Esophagus muscularis mucosa (tissue), 4 donors: ENCODE results near the gene PLA2G2E. TPM values are rescaled to one million over a fixed set of nuclear protein-coding genes. Genes with fewer than 3 reads are reported as not detected.

Experiments
- DNase-seq: peaks from one replicate; pipeline ENCODE4 v3.0.0-alpha.2; 2017; ENCODE audit errors: extremely low spot score
- H3K27ac ChIP-seq, 4 donors: fragments of 200-600 bp; sonication (generic); replicated peaks in 1 of 4; 1 replicate in 3 of 4; 2 replicates in 1 of 4; pipeline ENCODE4 v1.5.1; 2016 to 2019; ENCODE audit warnings: mild to moderate bottlenecking in 1 of 4
- H3K27me3 ChIP-seq, 4 donors: fragments of 200-600 bp; sonication (generic); one replicate each; pipeline versions ENCODE4 v1.5.1 to v1.6.0; 2016 to 2019
- H3K36me3 ChIP-seq, 4 donors: fragments of 200-600 bp; sonication (generic); one replicate each; pipeline ENCODE4 v1.5.1; 2016 to 2019
- H3K4me1 ChIP-seq, 4 donors: fragments of 200-600 bp; sonication (generic); one replicate each; pipeline ENCODE4 v1.5.1; 2016 to 2019
- H3K4me3 ChIP-seq, 4 donors: fragments of 200-600 bp; sonication (generic); 1 replicate in 2 of 4; 2 replicates in 2 of 4; pipeline ENCODE4 v1.5.1; 2016 to 2019; ENCODE audit warnings: mild to moderate bottlenecking in 4 of 4, moderate library complexity in 1 of 4
- H3K9me3 ChIP-seq, 4 donors: fragments of 200-600 bp; sonication (generic); 1 replicate in 3 of 4; 2 replicates in 1 of 4; pipeline ENCODE4 v1.5.1; 2016 to 2019
- EP300 ChIP-seq: sonication (generic); formaldehyde crosslinking; IDR thresholded peaks from one replicate; pipeline ENCODE4 v1.6.1; 2017; ENCODE audit warnings: antibody characterized with exemption
- POLR2A ChIP-seq: fragments of 450-650 bp; IDR thresholded peaks from one replicate; pipeline ENCODE4 v1.6.1; 2017; ENCODE audit warnings: antibody characterized with exemption, moderate library complexity, mild to moderate bottlenecking, low read depth
- POLR2AphosphoS5 ChIP-seq, 2 donors: sonication (generic); formaldehyde crosslinking; IDR thresholded peaks; one replicate each; pipeline ENCODE4 v1.6.1; 2017; ENCODE audit warnings: antibody characterized with exemption in 2 of 2
- WGBS: methylation state at CpG from one replicate; pipeline ENCODE4 v1.1.5; 2018; 5-methylcytosine and 5-hydroxymethylcytosine counted together
- intact Hi-C: fragments of 100-400 bp; cut with DNase I; formaldehyde crosslinking; loops from one replicate; pipeline ENCODE4 v1.15.1; 2023
- total RNA-seq, 4 donors: library from RNA; depleted of rRNA; stranded (reverse); fragments of >200 nt; gene quantifications; one replicate each; pipeline versions ENCODE4 v1.1.0 to v1.2.1, GENCODE V29; 2016
- TF ChIP-seq, protein P1 (sequence below), 3 experiments: fragments of 200-600 bp in 2 of 3; fragments of 450-650 bp in 1 of 3; sonication (generic) in 2 of 3; IDR thresholded peaks; one replicate each; pipeline ENCODE4 v1.5.1; 2017 to 2019; ENCODE audit warnings: antibody characterized with exemption in 3 of 3, mild to moderate bottlenecking in 2 of 3, moderate library complexity in 1 of 3

Gene PLA2G2E
- total RNA-seq, 4 donors from 2014 or later: not detected

DNA sequence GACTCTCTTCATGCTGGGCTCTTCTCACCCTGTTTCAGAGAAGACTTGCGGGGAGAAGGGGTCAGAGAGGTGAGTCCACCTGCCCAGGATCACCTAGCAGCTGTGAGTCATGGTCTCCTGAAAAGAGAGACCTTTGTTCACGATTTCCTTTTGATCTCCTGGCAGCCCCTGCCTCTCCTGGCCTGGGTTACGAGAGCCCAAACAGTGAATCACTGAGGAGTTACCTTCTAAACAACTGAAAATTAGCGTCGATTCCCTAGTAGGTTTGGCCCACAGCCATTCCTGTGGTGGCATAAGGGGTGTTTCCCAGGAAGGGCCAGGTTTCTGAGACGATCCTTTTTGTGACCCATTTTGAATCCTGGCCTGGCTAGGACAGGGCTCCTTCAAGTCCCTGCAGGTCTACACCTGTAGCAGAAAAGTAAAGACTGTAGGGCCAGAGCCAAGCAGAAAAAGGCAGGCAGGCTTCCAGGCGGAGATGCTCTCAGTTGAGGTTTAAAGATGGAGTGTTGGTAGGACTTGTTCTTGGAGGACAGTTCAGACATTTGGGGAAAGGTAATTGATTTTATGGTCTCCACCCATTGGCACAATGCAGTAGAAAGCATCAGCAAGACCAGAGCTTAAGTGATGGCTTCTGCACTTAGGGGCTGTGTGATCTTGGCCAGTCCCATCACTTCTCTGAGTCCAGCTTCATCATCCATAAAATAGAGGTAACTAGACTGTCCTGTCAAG, 2.1 kb upstream of the PLA2G2E start:
- no peak for TF ChIP-seq POLR2AphosphoS5 (IDR thresholded peaks at IDR 0.05)
- TF ChIP-seq, protein P1, sequence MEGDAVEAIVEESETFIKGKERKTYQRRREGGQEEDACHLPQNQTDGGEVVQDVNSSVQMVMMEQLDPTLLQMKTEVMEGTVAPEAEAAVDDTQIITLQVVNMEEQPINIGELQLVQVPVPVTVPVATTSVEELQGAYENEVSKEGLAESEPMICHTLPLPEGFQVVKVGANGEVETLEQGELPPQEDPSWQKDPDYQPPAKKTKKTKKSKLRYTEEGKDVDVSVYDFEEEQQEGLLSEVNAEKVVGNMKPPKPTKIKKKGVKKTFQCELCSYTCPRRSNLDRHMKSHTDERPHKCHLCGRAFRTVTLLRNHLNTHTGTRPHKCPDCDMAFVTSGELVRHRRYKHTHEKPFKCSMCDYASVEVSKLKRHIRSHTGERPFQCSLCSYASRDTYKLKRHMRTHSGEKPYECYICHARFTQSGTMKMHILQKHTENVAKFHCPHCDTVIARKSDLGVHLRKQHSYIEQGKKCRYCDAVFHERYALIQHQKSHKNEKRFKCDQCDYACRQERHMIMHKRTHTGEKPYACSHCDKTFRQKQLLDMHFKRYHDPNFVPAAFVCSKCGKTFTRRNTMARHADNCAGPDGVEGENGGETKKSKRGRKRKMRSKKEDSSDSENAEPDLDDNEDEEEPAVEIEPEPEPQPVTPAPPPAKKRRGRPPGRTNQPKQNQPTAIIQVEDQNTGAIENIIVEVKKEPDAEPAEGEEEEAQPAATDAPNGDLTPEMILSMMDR (IDR thresholded peaks at IDR 0.05): no peak
- TF ChIP-seq EP300: no peak
- TF ChIP-seq POLR2A: no peak
- Histone ChIP-seq H3K36me3 (no peaks in the 10 kb centered on the region), H3K27ac (no peak overlapping the region), H3K27me3 (peaks cover 0 to 8% (median 0%) of the 10 kb centered on the region in 4 donors), H3K9me3 (peaks cover 0 to 2% (median 0%) of the 10 kb centered on the region in 4 donors), H3K4me3 (no peak overlapping the region), H3K4me1 (no peaks in the 10 kb centered on the region)
- intact Hi-C loops: no loop called here
- DNase-seq: no peak
- WGBS: 79% methylated on average over 7 of the region's 7 CpGs

GRCh38 chr1:19923953-19924346, 533 bp upstream of the PLA2G2E start:
- DNase-seq: no peak
- no peaks in the 10 kb centered on the region for H3K4me1 ChIP-seq
- TF ChIP-seq POLR2A (no peak), EP300 (no peak), POLR2AphosphoS5 (IDR thresholded peaks at IDR 0.05) (no peak)
- TF ChIP-seq, protein P1 (IDR thresholded peaks at IDR 0.05): no peak
- H3K36me3 ChIP-seq: no peaks in the 10 kb centered on the region
- H3K27me3 ChIP-seq: peaks cover 0 to 8% (median 0%) of the 10 kb centered on the region in 4 donors
- no peak overlapping the region for H3K4me3 ChIP-seq
- H3K27ac ChIP-seq: no peak overlapping the region
- intact Hi-C loops: no loop called here
- no peaks in the 10 kb centered on the region for H3K9me3 ChIP-seq
- WGBS: 68% methylated on average over 8 of the region's 13 CpGs

DNA sequence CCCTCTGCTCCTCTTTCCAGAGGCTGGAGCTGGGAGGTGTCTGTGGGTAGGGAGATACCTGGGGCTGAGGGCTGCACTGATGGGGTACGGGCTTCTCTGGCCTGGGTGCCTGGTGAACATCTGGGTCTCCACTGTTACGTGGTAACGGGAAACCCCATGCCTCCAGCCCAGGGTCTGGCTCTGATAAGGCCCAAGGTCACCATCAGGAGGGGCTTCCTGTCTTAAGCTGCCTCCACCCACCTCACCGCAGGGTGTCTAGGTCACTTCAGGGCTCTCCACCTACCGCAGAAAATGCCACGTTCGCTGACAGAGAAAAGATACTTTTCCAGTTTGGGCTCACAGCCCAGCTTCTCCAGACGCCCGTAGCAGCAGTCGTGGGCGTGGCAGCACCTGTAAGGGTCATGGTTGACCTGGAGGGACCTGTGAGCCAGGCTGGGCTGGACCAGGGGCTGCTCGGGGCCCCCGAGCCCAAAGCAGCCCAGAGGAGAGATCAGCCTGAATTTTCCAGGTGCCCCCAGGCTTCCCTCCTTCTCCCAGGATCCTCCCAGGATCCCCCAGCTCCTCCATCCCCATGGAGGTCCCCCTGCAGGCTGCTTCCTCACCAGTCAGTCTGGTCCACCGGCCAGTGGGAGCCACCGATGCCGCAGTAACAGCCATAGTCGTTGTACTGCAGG, 1.3 kb downstream of the PLA2G2E start:
- H3K27me3 ChIP-seq: peaks cover 0 to 8% (median 0%) of the 10 kb centered on the region in 4 donors
- H3K4me1 ChIP-seq: peaks cover 0 to 6% (median 2%) of the 10 kb centered on the region in 4 donors
- no peaks in the 10 kb centered on the region for H3K9me3 ChIP-seq
- 70% methylated on average over 14 of the region's 17 CpGs for WGBS
- no peak for DNase-seq
- H3K36me3 ChIP-seq: no peaks in the 10 kb centered on the region
- no peak overlapping the region for H3K27ac ChIP-seq
- H3K4me3 ChIP-seq: no peak overlapping the region
- TF ChIP-seq POLR2AphosphoS5 (IDR thresholded peaks at IDR 0.05) (no peak), EP300 (no peak)
- TF ChIP-seq, protein P1 (IDR thresholded peaks at IDR 0.05): no peak
- intact Hi-C loops: no loop called here

GRCh38 chr1:19921310-19921709, 2.1 kb downstream of the PLA2G2E start:
- intact Hi-C loops: no loop called here
- H3K27me3 ChIP-seq: peaks cover 0 to 8% (median 0%) of the 10 kb centered on the region in 4 donors
- no peak for TF ChIP-seq POLR2A
- no peak for TF ChIP-seq EP300
- no peak for TF ChIP-seq POLR2AphosphoS5 (IDR thresholded peaks at IDR 0.05)
- TF ChIP-seq, protein P1 (IDR thresholded peaks at IDR 0.05): no peak
- peaks cover 0 to 6% (median 2%) of the 10 kb centered on the region in 4 donors for H3K4me1 ChIP-seq
- 75% methylated on average over 13 of the region's 13 CpGs for WGBS
- H3K36me3 ChIP-seq: no peaks in the 10 kb centered on the region
- no peak overlapping the region for H3K4me3 ChIP-seq
- no peak for DNase-seq
- no peaks in the 10 kb centered on the region for H3K9me3 ChIP-seq
- no peak overlapping the region for H3K27ac ChIP-seq
